ENCODE data around the gene MDP1.

MDP1 gene

GRCh38 chr14:24164518-24164991 lies 51.3 kb downstream of the MDP1 start:
- TF ChIP-seq, protein P1, sequence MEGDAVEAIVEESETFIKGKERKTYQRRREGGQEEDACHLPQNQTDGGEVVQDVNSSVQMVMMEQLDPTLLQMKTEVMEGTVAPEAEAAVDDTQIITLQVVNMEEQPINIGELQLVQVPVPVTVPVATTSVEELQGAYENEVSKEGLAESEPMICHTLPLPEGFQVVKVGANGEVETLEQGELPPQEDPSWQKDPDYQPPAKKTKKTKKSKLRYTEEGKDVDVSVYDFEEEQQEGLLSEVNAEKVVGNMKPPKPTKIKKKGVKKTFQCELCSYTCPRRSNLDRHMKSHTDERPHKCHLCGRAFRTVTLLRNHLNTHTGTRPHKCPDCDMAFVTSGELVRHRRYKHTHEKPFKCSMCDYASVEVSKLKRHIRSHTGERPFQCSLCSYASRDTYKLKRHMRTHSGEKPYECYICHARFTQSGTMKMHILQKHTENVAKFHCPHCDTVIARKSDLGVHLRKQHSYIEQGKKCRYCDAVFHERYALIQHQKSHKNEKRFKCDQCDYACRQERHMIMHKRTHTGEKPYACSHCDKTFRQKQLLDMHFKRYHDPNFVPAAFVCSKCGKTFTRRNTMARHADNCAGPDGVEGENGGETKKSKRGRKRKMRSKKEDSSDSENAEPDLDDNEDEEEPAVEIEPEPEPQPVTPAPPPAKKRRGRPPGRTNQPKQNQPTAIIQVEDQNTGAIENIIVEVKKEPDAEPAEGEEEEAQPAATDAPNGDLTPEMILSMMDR (IDR thresholded peaks at IDR 0.05; ENCODE audit: low read depth, low read length): no peak
- no peaks in the 10 kb centered on the region for H3K27me3 ChIP-seq
- peaks cover 8% of the 10 kb centered on the region for H3K4me1 ChIP-seq
- H3K9me3 ChIP-seq: no peaks in the 10 kb centered on the region
- no peak for DNase-seq
- H3K4me3 ChIP-seq (ENCODE audit: low read depth, low read length): no peak overlapping the region
- 0 out of 2 replicates have a peak, but pooled peaks cover 2% of the 10 kb centered on the region for H3K36me3 ChIP-seq

Data from BE2C (cell line).